Right lung (tissue), 5 donors: ENCODE data around the gene UBN1. TPM values are rescaled to one million over a fixed set of nuclear protein-coding genes. Genes with fewer than 3 reads are reported as not detected.
A peak's percentile ranks its signal among the peaks of the same experiment; 100 is the strongest.

ENCODE experiments used
- DNase-seq, 2 donors: peaks; one replicate each; pipeline ENCODE4 v3.0.0-alpha.2; 2013
- polyA plus RNA-seq, 5 donors: library from polyadenylated mRNA; unstranded; fragments of 120-200 nt; gene quantifications; one replicate each; pipeline versions ENCODE4 v1.2.1 to v1.2.3, GENCODE V29; 2013; ENCODE audit warnings: inconsistent platforms in 1 of 5, low replicate concordance in 1 of 5; ENCODE audit not compliant: insufficient read length in 5 of 5, insufficient read depth in 1 of 5

The UBN1 gene
- polyA plus RNA-seq, 5 donors: 29.7 to 38.2 (median 31.1) TPM

DNA sequence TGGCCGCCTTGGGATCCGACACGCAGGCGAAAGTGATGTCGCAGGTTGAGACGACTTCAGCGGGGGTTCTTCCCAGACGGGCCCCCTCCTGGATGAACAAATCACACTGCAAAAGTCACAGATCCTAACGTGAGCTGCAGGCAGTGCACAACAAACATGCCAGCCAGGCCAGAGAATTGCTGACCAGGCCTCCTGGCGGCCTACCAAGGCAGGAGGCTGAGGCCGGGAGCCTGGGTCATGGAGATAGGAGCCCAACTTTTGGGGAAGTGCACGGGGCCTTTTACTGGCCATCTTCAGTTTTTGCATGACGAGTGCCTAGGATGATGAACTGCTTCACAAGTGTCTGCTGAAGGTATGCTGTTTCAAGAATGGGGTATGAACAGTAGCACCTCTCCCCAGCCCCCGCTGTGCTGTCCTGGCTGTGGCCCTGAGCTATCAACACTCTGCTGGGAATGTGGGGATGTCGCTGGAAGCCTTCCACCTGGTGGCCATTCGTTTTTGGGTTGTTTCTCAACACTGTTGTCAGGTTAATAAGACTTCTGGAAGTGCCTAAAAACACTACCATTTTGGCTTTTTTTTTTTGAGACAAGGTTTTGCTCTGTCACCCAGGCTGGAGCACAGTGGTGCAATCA is 32.6 kb upstream of the UBN1 start:
- no peak for DNase-seq

DNA sequence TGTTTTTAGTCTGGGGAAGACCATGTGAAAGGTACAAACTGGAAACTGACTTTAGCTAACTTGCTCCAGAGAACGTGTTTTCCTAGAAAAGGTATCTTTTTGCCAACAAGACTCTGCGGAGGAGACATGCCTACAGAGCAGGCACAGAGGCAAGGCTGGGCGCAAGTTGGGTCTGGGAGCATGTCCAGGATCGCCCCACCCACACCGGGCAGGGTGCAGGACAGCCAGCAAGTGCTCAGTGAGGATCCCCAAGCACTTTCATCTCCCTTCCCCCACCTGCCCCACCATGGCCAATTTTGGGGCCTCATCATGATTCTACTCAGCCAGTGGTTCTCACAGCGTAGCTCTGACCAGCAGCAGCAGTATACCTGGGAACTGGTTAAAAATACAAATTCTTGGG is 26.6 kb upstream of the UBN1 start:
- DNase-seq: no peak

DNA sequence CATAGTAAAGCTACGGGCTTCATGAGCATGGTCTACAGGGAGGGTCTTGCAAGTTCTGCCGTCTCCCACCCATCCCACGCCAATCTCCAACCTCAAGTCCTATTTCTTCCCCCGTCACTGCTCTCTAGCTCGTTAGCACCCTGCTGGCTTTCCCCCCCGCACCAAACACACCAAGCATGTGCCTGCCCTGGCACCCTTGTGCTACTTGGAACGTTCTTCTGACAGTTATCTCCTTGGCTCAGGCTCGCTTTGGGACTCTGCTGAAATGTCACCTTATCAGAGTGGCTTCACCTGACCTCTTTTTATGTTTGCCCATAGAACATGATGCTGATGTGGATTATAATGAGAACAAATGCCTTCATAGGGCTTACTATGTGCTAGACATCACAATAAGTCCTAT is 22.1 kb upstream of the UBN1 start:
- no peak for DNase-seq

DNA sequence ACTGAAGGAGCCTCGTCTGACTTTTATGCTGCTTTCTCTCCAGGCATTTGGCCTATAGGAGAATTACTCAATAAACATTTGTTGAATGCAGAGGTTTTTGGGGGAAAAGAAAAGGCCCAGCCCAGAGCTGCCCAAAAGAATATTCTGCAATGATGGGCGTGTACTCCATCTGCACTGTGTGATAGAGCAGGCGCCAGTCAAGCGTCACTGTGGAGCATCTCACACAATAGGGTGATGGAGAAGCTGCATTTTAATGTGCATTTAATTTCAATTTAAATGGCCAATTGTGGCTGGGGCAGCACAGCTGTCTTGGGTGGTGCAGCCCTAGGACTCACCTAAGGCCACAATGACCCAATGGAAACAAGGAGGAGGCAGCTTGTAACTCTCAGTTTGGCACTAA is 20.8 kb upstream of the UBN1 start:
- DNase-seq: no peak

DNA sequence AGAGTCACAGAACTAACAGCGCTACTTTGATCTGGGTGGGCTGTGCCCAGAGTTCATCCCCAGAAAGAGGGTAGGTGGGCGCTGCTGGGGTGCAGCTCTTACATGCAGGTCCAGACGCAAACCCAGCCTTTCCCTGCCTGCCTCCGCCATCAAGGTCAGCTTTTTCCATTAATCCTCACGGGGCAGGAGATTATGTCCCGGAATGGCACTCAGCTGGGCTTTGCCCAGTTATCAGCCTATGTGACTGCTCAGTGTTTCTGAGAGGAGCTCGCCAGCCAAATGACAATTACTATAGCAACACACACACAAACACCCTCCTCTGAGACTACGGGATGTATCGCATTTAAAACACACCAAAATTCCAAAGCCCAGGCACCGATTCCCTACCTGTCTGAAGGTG is 20.3 kb upstream of the UBN1 start:
- DNase-seq: no peak

DNA sequence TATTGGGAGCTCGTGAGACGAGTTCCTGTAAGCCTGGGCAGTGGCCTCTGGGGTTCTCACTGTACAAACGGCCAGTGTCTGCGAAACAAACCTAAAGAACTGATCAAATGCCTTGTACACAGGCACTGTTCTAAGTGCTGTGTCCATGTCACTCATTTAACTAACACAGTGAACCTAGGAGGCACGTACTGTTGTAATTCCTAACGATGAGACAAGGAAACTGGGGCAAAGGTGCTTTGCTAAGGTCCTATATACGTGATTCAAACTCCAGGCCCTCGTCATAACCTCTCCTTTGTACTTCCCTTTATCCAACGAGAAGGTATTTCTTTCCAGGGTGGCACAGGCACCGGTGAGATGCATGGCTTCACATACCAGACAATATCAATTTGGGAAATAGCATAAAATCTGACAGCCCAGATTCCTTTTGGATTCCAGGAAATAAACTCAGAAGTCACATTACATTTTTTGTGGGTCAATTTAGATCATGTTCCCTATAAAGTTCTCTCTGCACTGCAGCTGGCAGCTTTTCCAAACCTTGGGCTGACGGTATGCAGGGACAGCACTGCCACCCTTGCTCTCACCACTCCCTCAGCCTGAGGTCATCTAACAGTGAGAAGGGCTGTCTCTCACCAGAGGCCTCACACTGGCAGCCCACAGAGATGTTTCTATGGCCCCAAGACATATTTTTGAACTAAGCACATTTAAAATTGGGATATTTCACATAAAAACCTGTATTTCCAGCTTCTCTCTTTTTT is 18.5 kb upstream of the UBN1 start:
- DNase-seq: no peak

DNA sequence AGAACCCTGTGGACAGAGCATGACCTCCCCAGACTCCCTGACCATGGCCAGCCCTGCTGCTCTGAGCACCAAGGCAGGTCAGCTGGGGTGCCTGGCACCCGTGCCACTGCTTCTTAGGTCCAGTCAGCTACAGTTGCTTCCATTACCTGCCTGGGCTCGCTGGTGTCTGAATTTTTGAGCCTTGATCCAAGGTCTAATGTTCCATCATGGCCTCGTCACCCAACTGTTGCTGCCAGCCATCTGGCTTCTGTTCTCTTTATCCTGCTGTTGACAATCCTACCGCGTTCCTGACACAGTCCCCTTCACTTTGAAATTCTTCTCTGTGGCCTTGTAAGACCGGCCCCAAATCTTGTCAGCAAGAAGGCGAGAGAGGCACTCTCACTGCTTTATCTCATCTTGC is 16.9 kb upstream of the UBN1 start:
- DNase-seq: no peak

DNA sequence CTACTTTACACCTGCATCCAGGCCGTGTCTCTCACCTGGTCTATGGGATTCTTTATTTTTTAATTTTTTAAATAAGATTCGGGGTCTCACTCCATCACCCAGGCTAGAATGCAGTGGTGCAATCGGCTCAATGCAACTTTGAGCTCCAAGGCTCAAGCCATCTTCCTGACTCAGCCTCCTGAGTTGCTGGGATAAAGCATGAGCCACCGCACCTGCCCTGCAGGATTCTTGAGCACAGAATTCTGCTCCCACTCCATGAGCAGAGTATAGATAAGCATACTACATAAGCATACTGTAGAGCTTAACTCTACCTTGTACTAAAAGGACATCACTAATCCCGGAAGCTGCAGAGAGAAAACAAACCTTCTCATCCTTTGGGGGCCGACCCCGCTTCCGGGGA is 15.7 kb upstream of the UBN1 start:
- no peak for DNase-seq

DNA sequence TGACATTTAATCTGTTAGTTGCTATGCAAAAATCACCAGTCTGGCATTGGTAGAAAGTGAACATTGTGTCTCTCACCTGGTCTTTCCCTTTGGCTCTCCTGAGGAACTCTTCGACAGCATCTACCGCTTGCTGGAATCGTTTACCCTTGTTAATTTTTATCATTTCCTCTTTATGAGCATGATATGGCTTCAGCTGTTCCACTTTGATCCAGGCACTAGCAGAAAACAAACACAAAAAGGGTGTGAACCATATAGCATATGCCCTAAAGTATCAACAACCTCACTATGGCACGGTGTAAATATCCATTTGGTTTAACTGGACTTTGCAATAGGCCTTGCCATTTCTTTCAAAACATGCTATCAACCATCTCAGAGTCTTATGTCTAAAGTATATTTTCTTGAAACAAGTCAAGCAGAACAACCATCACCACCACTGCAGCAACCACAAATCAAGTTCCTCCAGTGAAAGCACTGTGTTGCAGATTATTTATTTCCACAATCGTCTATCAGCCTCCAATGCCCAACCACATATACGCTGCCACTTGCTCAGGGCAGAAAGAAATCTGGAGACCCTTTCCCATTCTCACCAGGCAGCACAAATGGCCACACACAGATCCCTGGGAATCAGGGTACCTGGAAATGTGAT is 14.5 kb upstream of the UBN1 start:
- DNase-seq: no peak

DNA sequence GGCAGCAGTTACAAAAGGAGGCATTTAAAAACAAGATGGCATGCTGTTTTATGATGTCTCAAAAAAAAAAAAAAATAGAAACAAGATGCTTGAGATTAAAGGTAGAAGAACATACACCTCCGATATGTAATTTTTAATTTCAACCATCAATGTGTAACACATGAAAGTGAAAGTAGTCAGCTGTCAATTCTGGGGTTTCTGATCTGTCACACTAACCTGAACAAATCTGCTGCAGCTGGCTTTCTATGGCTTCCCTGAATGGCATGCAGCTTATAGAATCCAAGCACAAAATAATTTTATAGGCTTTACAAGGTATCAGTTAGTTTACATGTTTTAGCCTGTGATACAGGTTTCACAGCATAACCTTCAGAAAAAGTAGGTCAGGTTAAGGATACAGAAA is 13.7 kb upstream of the UBN1 start:
- DNase-seq: no peak

DNA sequence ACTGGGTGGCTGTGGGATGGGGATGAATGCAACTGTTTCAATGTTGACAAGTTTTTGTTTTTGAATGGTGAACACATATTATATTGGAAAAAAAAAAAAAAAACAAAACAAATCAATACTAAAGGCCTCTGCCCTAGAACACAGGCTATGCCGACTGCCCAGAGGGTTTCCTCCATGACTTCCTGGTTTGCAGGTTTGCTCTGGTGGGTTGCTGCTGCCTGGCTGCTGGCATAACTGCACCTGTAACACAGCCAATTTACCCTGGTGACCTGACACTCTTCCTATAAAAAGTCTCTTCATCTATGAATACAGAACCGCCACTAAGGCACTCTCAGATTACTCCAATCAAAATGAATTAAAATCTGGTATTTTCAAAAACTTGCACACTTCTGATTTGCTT is 10.6 kb upstream of the UBN1 start:
- no peak for DNase-seq

DNA sequence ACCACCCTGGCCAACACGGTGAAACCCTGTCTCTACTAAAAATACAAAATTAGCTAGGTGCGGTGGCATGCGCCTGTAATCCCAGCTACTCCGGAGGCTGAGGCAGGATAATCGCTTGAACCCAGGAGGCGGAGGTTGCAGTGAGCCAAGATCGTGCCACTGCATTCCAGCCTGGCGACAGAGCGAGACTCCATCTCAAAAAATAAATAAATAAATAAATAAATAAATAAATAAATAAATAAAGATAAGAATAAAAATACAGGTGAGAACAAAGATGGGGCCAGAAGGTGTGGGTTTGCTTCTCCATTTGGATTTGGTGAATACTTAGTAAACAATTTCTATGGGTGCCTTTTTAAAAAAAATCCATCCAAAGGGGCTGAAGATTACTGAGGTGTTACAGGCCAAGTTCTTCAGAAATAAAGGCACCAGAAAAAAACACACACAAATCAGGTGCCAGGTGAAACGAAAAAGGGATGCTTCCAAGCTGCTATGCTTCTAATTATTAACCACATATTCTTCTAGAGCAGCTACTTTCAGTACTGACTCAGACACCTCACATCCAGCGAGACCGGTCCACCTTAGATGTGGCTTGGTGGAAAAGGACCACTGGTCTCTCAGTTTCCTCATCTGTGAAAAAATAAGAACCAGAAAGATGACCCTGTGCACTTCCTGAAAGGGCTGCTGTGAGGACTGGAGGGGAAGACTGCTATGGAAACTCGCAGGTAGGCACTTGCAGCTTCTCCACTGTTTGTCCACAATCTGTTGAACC is 9.4 kb upstream of the UBN1 start:
- no peak for DNase-seq

DNA sequence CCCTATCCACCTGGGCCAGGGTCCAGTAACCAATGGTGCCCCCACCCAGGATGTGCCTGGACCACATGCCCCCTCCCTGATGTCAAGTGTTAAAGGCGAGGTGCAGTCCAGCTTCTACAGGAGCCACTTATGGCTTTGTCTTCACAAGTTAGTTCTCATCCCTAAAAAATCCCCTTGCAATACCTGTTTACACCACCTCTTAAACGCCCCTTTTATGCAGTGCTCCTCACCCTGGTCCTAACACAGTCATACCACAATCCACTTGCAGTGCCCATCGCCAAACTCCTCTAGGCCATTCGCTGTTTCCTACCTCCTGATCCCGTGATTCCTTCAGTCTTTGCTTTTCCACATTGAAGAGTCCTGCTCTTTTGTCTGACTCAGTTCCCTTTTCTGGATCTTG is 7.3 kb upstream of the UBN1 start:
- no peak for DNase-seq

DNA sequence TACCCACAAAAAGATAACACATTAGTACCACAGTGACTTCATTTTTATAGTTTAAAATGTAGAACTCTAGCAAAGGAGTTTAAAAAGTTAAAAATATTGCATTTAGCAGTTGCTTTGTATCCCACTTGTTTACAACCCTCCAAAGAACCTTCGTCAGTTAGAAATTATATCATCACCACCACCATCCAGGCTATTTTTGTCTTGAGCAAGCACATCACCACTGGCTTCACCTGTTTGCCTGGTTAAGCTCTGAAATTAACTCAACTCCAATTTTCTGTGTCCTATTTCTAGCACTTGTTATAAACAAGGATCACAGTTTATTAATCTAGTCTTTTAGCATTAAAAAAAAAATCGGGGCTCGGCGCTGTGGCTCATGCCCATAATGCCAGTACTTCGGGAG is 6.3 kb upstream of the UBN1 start:
- DNase-seq: no peak

DNA sequence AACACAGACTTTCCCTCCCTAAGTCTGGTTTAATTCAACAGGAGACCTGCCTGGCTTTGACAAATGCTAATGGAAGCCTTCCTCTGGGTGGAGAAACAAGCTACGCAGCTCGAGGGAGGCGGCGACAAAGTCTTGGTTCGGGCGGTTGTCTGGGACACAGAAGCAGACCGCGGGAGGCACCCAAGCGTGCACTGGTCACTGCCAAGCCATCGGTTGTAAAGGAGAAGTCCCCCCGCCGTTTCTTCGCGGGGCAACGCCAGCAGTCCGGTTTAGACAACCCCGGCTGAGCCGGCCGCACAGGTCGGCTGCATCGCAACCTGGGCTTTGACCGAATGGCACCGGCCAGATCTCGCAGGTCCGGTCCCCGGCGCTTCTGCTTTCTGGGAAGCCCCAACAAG is 779 bp upstream of the UBN1 start:
- peak; percentile 11 to 15 for DNase-seq

DNA sequence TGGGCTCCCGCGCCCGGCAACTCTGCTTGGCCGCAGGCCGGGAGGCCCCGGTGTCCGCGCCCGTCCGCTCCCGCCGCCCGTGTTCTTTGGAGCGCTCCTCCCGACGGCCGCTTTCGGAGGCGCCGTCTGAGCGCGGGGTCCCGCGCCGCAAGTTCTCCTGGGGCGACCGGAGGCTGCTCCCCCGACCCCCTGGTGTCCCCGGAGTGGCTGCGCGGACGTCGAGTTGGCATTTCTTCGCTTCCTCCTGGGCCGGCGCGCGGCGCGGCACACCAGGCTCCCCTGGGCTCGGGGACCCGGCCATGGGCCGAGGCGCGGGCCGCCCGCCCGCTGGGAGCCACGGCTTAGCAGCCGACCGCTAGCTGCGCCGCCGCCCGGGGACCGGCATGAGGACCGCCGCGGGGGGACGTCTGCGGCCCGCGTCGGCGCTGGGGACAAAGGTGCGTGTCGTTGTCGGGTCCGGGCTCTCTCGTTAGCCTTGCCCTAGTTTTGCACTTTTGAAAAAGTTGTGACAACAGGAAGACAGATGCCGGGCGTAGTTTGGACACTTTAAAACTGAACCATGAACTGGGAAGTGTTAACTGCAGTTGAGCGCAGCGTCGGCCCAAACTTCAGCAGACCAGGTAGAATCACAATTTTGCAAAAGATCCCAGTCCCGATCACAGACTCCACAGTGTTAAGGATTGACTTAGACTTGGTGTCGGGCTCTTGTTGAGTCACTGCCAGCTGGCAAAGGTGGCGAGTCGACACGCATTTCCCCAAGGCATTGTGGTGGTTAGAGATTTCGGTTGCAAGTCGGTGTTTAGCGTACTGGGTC is 700 bp downstream of the UBN1 start:
- DNase-seq: peak; percentile 30

DNA sequence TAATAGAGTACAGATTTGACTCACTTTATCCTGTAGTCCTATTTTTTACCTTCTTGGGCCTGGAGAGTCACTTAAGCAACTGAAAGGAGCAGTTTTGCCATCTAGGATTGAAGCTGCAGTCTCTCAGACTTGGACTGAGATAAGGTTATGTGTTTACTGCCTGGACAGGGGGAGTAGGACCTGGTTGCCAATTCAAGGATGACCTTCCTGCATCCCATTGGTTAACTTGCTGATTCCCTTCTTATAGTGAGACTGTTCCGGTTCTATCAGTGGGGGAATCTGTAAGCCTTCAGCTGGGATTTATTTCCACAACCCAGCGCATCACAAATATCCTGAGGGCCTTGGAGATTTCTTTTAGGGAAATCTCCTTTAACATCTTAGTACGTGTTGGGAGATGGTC is 2.9 kb downstream of the UBN1 start:
- DNase-seq: no peak

DNA sequence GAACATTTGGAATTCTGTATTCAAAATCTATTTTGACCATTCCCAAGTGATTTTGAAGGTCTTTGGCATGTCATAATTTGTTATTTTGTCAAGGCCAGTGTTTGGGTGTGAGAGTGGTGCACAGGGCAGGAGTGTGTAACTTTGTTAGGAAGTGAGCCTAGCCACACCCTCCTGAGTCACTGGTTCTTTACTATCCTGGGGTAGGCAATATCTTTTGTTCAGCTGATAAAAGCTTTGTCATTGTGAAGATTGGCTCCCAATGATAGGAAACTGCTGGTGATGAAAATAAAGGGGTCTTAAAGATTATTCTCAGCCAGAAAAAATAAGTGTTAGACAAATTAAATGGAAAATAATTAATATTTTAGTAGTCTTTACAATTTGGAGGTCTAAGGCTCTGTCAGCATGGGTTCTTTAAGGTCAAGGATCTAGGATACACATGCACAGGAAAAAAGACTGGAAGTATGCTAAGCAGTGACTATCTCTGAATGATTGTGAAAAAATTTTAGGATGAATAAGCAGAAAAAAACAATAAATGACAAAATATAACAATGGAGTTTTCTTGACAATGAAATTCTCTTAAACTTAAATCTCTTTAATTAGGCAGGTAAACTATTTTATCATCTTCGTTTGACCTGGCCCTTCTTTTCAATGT is 5.1 kb downstream of the UBN1 start:
- DNase-seq: no peak

DNA sequence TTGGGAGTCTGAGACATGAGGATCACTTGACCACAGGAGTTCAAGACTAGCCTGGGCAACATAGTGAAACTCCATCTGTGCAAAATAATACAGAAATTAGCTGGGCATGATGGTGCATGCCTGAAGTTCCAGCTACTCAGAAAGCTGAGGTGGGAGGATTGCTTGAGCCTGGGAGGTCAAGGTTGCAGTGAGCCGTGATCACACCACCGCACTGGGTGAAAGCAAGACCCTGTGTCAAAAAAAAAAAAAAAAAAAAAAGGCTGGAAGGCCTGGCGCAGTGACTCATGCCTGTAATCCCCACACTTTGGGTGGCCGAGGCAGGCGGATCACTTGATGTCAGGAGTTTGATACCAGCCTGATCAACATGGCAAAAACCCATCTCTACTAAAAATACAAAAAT is 8.1 kb downstream of the UBN1 start:
- DNase-seq: no peak

DNA sequence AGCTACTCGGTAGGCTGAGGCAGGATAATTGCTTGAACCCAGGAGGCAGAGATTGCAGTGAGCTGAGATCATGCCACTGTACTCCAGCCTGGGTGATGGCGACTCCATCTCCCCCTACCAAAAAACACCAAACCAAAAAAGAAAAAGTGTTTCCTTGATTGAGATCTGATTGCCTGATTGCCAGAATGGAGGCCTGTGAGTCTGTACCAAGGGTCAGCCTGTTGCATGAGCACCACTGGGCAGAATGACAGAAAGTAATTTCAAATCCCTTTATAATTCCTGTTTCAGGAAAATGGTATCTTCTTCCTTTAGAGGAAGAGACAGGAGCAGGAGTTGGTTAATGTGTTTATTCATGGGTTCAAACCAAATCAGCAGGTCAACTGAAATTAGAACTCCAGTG is 8.5 kb downstream of the UBN1 start:
- DNase-seq: no peak

DNA sequence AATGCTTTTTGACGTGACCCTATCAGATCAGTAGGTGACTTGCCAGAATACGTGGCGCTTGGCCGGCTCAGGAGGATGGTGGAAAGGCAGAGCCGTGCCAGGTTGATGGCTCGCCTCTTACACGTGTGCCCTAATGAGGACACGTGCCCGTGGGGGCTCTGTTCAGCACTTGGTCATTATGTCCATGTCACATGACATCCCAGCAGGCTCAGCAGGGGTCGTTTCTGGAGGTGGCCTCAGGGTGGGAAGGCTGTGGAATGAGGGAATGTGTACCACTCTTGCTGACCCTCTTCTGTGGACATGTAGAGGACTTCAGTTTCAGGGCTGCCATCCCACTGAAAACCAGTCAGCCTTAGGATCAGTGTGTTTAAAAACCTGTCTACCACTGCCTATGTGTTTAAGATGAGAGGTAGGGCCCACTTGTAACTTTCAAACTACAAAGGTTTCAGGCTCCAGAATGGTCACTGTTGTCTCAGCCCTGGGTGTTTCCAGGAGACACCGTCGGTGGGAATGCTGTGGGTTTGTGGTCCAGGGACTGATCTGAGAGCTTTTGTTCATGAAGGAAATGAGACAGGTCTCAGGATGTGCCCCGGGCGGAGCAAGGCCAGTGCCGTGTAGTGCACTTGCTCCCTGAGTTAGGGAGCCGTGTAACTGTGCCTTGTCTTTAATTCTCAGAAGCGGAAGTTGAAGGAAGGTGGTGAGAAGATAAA is 12.1 kb downstream of the UBN1 start:
- DNase-seq: no peak
